ENCODE data around the gene BCL11A.

Gene BCL11A

DNA sequence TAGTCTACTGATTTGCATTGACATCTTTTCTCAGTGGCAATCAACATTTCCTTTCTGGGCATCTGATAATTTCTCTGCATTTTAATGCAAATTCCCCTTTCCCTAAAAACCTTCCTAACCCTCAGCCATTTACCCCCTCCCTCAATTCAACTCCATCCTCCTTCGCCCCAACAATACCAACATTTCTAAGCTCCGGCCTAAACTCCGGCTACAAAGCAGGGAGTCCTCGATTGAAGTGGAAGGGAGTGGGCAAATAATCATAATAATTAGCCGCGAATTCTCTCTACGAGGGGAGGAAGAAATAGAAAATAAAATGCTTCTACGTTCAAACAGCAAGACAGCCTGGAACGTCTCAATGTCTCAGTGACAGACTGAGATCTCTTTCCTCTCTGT, 4.6 kb downstream of the BCL11A start:
- H3K36me3 ChIP-seq = peaks cover 31% of the 10 kb centered on the region
- H3K4me3 ChIP-seq (ENCODE audit: low read depth, low read length) = peak overlapping the region; percentile 71
- TF ChIP-seq, protein P1, sequence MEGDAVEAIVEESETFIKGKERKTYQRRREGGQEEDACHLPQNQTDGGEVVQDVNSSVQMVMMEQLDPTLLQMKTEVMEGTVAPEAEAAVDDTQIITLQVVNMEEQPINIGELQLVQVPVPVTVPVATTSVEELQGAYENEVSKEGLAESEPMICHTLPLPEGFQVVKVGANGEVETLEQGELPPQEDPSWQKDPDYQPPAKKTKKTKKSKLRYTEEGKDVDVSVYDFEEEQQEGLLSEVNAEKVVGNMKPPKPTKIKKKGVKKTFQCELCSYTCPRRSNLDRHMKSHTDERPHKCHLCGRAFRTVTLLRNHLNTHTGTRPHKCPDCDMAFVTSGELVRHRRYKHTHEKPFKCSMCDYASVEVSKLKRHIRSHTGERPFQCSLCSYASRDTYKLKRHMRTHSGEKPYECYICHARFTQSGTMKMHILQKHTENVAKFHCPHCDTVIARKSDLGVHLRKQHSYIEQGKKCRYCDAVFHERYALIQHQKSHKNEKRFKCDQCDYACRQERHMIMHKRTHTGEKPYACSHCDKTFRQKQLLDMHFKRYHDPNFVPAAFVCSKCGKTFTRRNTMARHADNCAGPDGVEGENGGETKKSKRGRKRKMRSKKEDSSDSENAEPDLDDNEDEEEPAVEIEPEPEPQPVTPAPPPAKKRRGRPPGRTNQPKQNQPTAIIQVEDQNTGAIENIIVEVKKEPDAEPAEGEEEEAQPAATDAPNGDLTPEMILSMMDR (IDR thresholded peaks at IDR 0.05; ENCODE audit: low read depth, low read length) = no peak
- no peaks in the 10 kb centered on the region for H3K9me3 ChIP-seq (ENCODE audit: severe bottlenecking)
- no peak for DNase-seq
- peak overlapping the region; percentile 94 for H3K27ac ChIP-seq
- H3K27me3 ChIP-seq (ENCODE audit: insufficient read depth, low read depth, severe bottlenecking) = no peaks in the 10 kb centered on the region

GRCh38 chr2:60548311-60548710, 5.1 kb downstream of the BCL11A start:
- Histone ChIP-seq H3K4me3 (ENCODE audit: low read depth, low read length) (no peak overlapping the region), H3K36me3 (peaks cover 36% of the 10 kb centered on the region), H3K27me3 (ENCODE audit: insufficient read depth, low read depth, severe bottlenecking) (no peaks in the 10 kb centered on the region), H3K9me3 (ENCODE audit: severe bottlenecking) (no peaks in the 10 kb centered on the region), H3K27ac (no peak overlapping the region)
- TF ChIP-seq, protein P1 (IDR thresholded peaks at IDR 0.05; ENCODE audit: low read depth, low read length) = no peak
- DNase-seq = no peak

- TF ChIP-seq, protein P1 (IDR thresholded peaks at IDR 0.05; ENCODE audit: low read depth, low read length) = no peak
- no peak overlapping the region for H3K27ac ChIP-seq
- H3K36me3 ChIP-seq = peaks cover 38% of the 10 kb centered on the region
- no peak for DNase-seq
- no peaks in the 10 kb centered on the region for H3K27me3 ChIP-seq (ENCODE audit: insufficient read depth, low read depth, severe bottlenecking)
- no peak overlapping the region for H3K4me3 ChIP-seq (ENCODE audit: low read depth, low read length)
- H3K9me3 ChIP-seq (ENCODE audit: severe bottlenecking) = no peaks in the 10 kb centered on the region
These were observed 5.6 kb downstream of the BCL11A start for GRCh38 chr2:60547841-60548240.

DNA sequence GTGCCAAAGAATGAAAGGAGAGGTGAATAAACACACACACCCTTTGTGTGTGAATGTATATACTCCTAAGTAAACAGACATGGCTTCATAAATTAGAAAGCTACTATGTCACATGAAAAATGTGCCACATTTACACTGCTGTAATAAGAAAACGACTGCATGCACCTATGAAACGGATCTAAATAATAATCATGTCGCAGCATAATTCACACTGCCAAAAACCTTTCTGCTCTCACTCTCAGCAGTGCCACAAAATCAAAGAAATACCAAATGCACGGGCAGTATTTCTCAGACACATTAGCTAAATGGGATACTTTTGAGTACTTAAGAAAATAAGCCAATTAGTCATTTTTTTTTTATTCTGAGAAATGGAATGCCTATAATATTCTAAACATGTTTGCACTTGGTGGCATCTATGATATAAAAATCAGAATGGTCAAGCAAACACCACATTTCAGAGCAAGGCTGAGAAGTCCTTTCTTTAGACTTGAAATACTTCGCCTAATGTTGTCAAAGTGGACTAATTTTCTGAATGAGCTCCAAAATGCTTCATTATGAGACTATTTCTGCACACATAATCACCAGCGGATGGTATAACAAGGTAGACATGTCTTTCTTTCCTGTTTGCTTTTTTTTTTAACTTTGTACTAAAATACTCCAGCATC, 6.6 kb downstream of the BCL11A start:
- no peak overlapping the region for H3K4me3 ChIP-seq (ENCODE audit: low read depth, low read length)
- H3K27ac ChIP-seq = no peak overlapping the region
- TF ChIP-seq, protein P1 (IDR thresholded peaks at IDR 0.05; ENCODE audit: low read depth, low read length) = no peak
- H3K9me3 ChIP-seq (ENCODE audit: severe bottlenecking) = no peaks in the 10 kb centered on the region
- H3K36me3 ChIP-seq = peaks cover 38% of the 10 kb centered on the region
- no peaks in the 10 kb centered on the region for H3K27me3 ChIP-seq (ENCODE audit: insufficient read depth, low read depth, severe bottlenecking)
- DNase-seq = no peak

- Histone ChIP-seq H3K36me3 (peaks cover 36% of the 10 kb centered on the region), H3K27ac (no peak overlapping the region), H3K4me3 (ENCODE audit: low read depth, low read length) (no peak overlapping the region), H3K27me3 (ENCODE audit: insufficient read depth, low read depth, severe bottlenecking) (no peaks in the 10 kb centered on the region), H3K9me3 (ENCODE audit: severe bottlenecking) (no peaks in the 10 kb centered on the region)
- TF ChIP-seq, protein P1 (IDR thresholded peaks at IDR 0.05; ENCODE audit: low read depth, low read length) = no peak
- no peak for DNase-seq
These were observed 8.4 kb downstream of the BCL11A start for GRCh38 chr2:60544954-60545560.

Measured in WERI-Rb-1 (cell line).